ENCODE data around the gene TPST2. TPM values are rescaled to one million over a fixed set of nuclear protein-coding genes. Genes with fewer than 3 reads are reported as not detected.

The TPST2 gene
- total RNA-seq, 1 experiment from 2014 or later: 50.1 TPM

DNA sequence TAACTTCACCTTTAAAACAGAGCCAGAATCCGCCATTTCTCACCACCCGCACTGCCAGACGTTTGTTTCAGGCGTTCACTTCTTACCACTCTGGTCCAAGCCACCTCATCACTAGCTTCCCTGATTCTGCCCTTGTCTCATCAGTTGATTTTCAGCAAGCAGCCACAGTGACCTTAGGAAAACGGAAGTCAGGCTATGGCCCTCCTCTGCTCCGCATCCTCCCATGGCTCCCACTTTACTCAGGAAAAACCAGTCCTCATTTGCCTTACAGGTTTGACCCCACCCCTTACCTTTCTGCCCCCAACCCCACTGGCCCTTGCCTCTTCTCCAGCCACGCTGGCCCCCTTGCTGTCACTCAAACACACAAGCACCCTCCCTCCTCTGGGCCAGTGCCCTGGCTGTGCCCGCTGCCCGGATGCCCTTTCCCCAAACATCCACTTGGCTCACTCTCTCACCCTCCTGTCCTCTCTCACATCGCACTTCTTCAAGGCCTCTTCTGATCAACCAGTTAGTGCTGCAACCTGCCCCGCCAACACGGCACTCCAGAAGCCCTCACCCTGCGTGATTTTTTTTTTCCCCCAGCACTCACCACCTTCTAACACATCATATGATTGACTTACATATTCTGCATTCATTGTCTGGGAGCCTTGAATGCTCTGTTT lies 18.9 kb downstream of the TPST2 start:
- no peak overlapping the region for H2BK5ac ChIP-seq (ENCODE audit: insufficient read length, low read length)
- Mint-ChIP-seq H3K4me1 (peaks cover 76 to 81% of the 10 kb centered on the region in 2 experiments), H3K9me3 (no peaks in the 10 kb centered on the region), H3K36me3 (ENCODE audit: insufficient read depth in 1 of 3, low read depth in 3 of 3) (peaks cover 13 to 19% (median 16%) of the 10 kb centered on the region in 3 experiments), H3K4me3 (peak overlapping the region in 1 of 2 experiments; percentile 21; a peak in 1 of 5 replicates), H3K27me3 (ENCODE audit: low read depth) (no peaks in the 10 kb centered on the region), H3K27ac (peak overlapping the region; percentile 41 to 90 (median 70); a peak in 6 of 7 replicates)
- peaks cover 16% of the 10 kb centered on the region for H3K4me1 ChIP-seq (ENCODE audit: insufficient read depth, low read length)
- H3K9me3 ChIP-seq (ENCODE audit: control insufficient read depth, low read depth, low read length): no peaks in the 10 kb centered on the region
- no peak overlapping the region for H2AFZ ChIP-seq (ENCODE audit: low read length)
- no peak overlapping the region for H3K23ac ChIP-seq (ENCODE audit: insufficient read length, low read depth, low read length)
- no peak overlapping the region for H3K4me2 ChIP-seq (ENCODE audit: insufficient read depth, insufficient read length, low read length)
- WGBS (ENCODE audit: extremely low coverage, insufficient read length, low lambda C conversion rate): no CpG with 5 or more reads among the region's 13 CpGs
- no peak overlapping the region for H4K5ac ChIP-seq (ENCODE audit: insufficient read length, low read depth, low read length)
- H3K23me2 ChIP-seq (ENCODE audit: insufficient read length, low read depth, low read length, poor library complexity, severe bottlenecking): no peaks in the 10 kb centered on the region
- H3K56ac ChIP-seq (ENCODE audit: insufficient read length, low read depth, low read length): no peak overlapping the region
- no peak overlapping the region for H2BK15ac ChIP-seq (ENCODE audit: low read depth, low read length)
- no peak overlapping the region for H3K27ac ChIP-seq (ENCODE audit: insufficient read length, low read depth, low read length)
- H3K79me1 ChIP-seq (ENCODE audit: insufficient read depth, low read depth, low read length, poor library complexity, severe bottlenecking): peaks cover 8% of the 10 kb centered on the region
- no peak overlapping the region for H3K14ac ChIP-seq (ENCODE audit: insufficient read depth, low read length)
- no peak overlapping the region for H2BK20ac ChIP-seq (ENCODE audit: low read depth, low read length, poor library complexity, severe bottlenecking)
- H4K20me1 ChIP-seq (ENCODE audit: control insufficient read depth, insufficient read depth, insufficient read length): no peaks in the 10 kb centered on the region
- no peak overlapping the region for H3T11ph ChIP-seq (ENCODE audit: low read length)
- H4K91ac ChIP-seq (ENCODE audit: insufficient read length, low read depth, low read length): no peak overlapping the region
- no peak overlapping the region for H4K8ac ChIP-seq (replicated peaks; ENCODE audit: insufficient read length, low read depth, low read length)
- H3K9ac ChIP-seq (ENCODE audit: extremely low read depth, insufficient read length, low read length): no peak overlapping the region
- peak overlapping the region; percentile 49 for H3K18ac ChIP-seq (ENCODE audit: insufficient read length, low read depth, low read length)
- H2BK12ac ChIP-seq (ENCODE audit: insufficient read length, low read depth, low read length): no peak overlapping the region
- TF ChIP-seq, protein P1, sequence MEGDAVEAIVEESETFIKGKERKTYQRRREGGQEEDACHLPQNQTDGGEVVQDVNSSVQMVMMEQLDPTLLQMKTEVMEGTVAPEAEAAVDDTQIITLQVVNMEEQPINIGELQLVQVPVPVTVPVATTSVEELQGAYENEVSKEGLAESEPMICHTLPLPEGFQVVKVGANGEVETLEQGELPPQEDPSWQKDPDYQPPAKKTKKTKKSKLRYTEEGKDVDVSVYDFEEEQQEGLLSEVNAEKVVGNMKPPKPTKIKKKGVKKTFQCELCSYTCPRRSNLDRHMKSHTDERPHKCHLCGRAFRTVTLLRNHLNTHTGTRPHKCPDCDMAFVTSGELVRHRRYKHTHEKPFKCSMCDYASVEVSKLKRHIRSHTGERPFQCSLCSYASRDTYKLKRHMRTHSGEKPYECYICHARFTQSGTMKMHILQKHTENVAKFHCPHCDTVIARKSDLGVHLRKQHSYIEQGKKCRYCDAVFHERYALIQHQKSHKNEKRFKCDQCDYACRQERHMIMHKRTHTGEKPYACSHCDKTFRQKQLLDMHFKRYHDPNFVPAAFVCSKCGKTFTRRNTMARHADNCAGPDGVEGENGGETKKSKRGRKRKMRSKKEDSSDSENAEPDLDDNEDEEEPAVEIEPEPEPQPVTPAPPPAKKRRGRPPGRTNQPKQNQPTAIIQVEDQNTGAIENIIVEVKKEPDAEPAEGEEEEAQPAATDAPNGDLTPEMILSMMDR (conservative IDR thresholded peaks at IDR 0.05): no peak
- DNase-seq: no peak
- no peak overlapping the region for H2BK120ac ChIP-seq (ENCODE audit: low read depth, low read length, poor library complexity, severe bottlenecking)
- no peak overlapping the region for H3K4ac ChIP-seq (ENCODE audit: low read depth, low read length)
- H3K79me2 ChIP-seq (ENCODE audit: insufficient read depth, low read length): peaks cover 36% of the 10 kb centered on the region; the same call in 1 of the 2 replicates
- no peak overlapping the region for H2AK5ac ChIP-seq (ENCODE audit: insufficient read length, low read length)
- H3K27me3 ChIP-seq (ENCODE audit: insufficient read depth, low read length): no peaks in the 10 kb centered on the region

Data from H9 (cell line).